CD8-positive, alpha-beta memory T cell (primary cell): ENCODE results near the gene ITPR2. TPM values are rescaled to one million over a fixed set of nuclear protein-coding genes. Genes with fewer than 3 reads are reported as not detected.
A peak's percentile ranks its signal among the peaks of the same experiment; 100 is the strongest.

Experiments
- CTCF ChIA-PET: fragments of 350-600 bp; sonication (Branson Sonifier 250); formaldehyde crosslinking; loops from one replicate; lab custom pipeline; 2021; ENCODE audit warnings: antibody characterized with exemption; lab: Charles Lee
- POLR2A ChIA-PET: fragments of 350-600 bp; sonication (Branson Sonifier 250); formaldehyde crosslinking; loops from one replicate; lab custom pipeline; 2021; ENCODE audit warnings: antibody characterized with exemption; lab: Charles Lee
- DNase-seq, 5 donors: peaks; one replicate each; pipeline versions ENCODE4 v3.0.0 to v3.0.0-alpha.2; 2020 to 2022; ENCODE audit warnings: mixed read lengths in 1 of 5
- H3K27ac ChIP-seq: one replicate; pipeline ENCODE4 v1.7.0; 2013; ENCODE audit warnings: low read depth, mild to moderate bottlenecking, low read length, moderate library complexity
- H3K27me3 ChIP-seq: 2 replicates; pipeline ENCODE4 v1.7.0; 2013; ENCODE audit warnings: low read length, mild to moderate bottlenecking; ENCODE audit not compliant: insufficient read depth, poor library complexity, severe bottlenecking
- H3K36me3 ChIP-seq: 2 replicates; pipeline ENCODE4 v1.7.0; 2013; ENCODE audit warnings: mild to moderate bottlenecking, low read length, moderate library complexity; ENCODE audit not compliant: insufficient read depth
- H3K4me1 ChIP-seq: 2 replicates; pipeline ENCODE4 v1.7.0; 2013; ENCODE audit warnings: mild to moderate bottlenecking, low read length, moderate library complexity; ENCODE audit not compliant: insufficient read depth
- H3K4me3 ChIP-seq: 2 replicates; pipeline ENCODE4 v1.7.0; 2013; ENCODE audit warnings: mild to moderate bottlenecking, low read length
- H3K9me3 ChIP-seq: 2 replicates; pipeline ENCODE4 v1.7.0; 2013; ENCODE audit warnings: mild to moderate bottlenecking, low read length
- H3K27ac Mint-ChIP-seq, 8 donors: one replicate each; pipeline ENCODE4 v1.8.0; 2020 to 2021; ENCODE audit warnings: mixed read lengths in 8 of 8, mild to moderate bottlenecking in 6 of 8, inconsistent platforms in 3 of 8, moderate library complexity in 3 of 8
- H3K27me3 Mint-ChIP-seq, 2 donors: one replicate each; pipeline ENCODE4 v1.8.0; 2020 to 2021; ENCODE audit warnings: mixed read lengths in 2 of 2, mild to moderate bottlenecking in 1 of 2, moderate library complexity in 1 of 2
- H3K36me3 Mint-ChIP-seq, 3 donors: one replicate each; pipeline ENCODE4 v1.8.0; 2020 to 2021; ENCODE audit warnings: mixed read lengths in 3 of 3, inconsistent platforms in 1 of 3, mild to moderate bottlenecking in 1 of 3
- H3K4me1 Mint-ChIP-seq, 3 donors: one replicate each; pipeline ENCODE4 v1.8.0; 2020 to 2021; ENCODE audit warnings: mixed read lengths in 3 of 3, inconsistent platforms in 1 of 3, mild to moderate bottlenecking in 1 of 3
- H3K4me3 Mint-ChIP-seq, 7 donors: one replicate each; pipeline ENCODE4 v1.8.0; 2020 to 2021; ENCODE audit warnings: mixed read lengths in 7 of 7, mild to moderate bottlenecking in 6 of 7, moderate library complexity in 4 of 7, inconsistent platforms in 2 of 7
- H3K9me3 Mint-ChIP-seq, 5 donors: one replicate each; pipeline ENCODE4 v1.8.0; 2020 to 2022; ENCODE audit warnings: mixed read lengths in 5 of 5, mild to moderate bottlenecking in 3 of 5, moderate library complexity in 2 of 5, inconsistent platforms in 1 of 5
- polyA plus RNA-seq: library from polyadenylated mRNA; unstranded; fragments of 300-500 nt; fragmentation: Illumina TruSeq; gene quantifications from one replicate; pipeline ENCODE4 v1.2.3, GENCODE V29; 2021
- total RNA-seq, 2 experiments: library from RNA; stranded (reverse); gene quantifications; one replicate each; pipeline ENCODE4 v1.2.3, GENCODE V29; 2021

The ITPR2 gene
- total and polyA plus RNA-seq, 3 experiments from 2014 or later, result 13.0 to 29.4 (median 24.0) TPM

- ChIA-PET POLR2A (no interaction called here), CTCF (no interaction called here)
- H3K4me1 Mint-ChIP-seq, result no peaks in the 10 kb centered on the region
- no peaks in the 10 kb centered on the region for H3K9me3 ChIP-seq
- no peak overlapping the region for H3K27ac ChIP-seq
- DNase-seq, result no peak
- no peaks in the 10 kb centered on the region for H3K27me3 Mint-ChIP-seq
- peaks cover 9 to 19% (median 13%) of the 10 kb centered on the region in 3 donors for H3K36me3 Mint-ChIP-seq
- no peaks in the 10 kb centered on the region for H3K36me3 ChIP-seq
- no peaks in the 10 kb centered on the region for H3K27me3 ChIP-seq
- H3K9me3 Mint-ChIP-seq, result no peaks in the 10 kb centered on the region
- no peaks in the 10 kb centered on the region for H3K4me1 ChIP-seq
- H3K27ac Mint-ChIP-seq, result no peak overlapping the region
- H3K4me3 Mint-ChIP-seq, result no peak overlapping the region
- H3K4me3 ChIP-seq, result no peak overlapping the region
These were observed 464.8 kb downstream of the ITPR2 start for GRCh38 chr12:26367991-26368730.

GRCh38 chr12:26361964-26362363 lies 471.0 kb downstream of the ITPR2 start:
- H3K27ac ChIP-seq, result no peak overlapping the region
- H3K4me3 Mint-ChIP-seq, result no peak overlapping the region
- no peaks in the 10 kb centered on the region for H3K4me1 ChIP-seq
- DNase-seq, result no peak
- H3K4me1 Mint-ChIP-seq, result no peaks in the 10 kb centered on the region
- POLR2A ChIA-PET, result no interaction called here
- no peaks in the 10 kb centered on the region for H3K27me3 ChIP-seq
- no peak overlapping the region for H3K27ac Mint-ChIP-seq
- no peak overlapping the region for H3K4me3 ChIP-seq
- H3K36me3 Mint-ChIP-seq, result peaks cover 10 to 21% (median 16%) of the 10 kb centered on the region in 3 donors
- CTCF ChIA-PET, result no interaction called here
- no peaks in the 10 kb centered on the region for H3K27me3 Mint-ChIP-seq
- H3K36me3 ChIP-seq, result no peaks in the 10 kb centered on the region
- H3K9me3 ChIP-seq, result no peaks in the 10 kb centered on the region
- no peaks in the 10 kb centered on the region for H3K9me3 Mint-ChIP-seq

- no peak for DNase-seq
- no peaks in the 10 kb centered on the region for H3K9me3 Mint-ChIP-seq
- Histone ChIP-seq H3K4me3 (no peak overlapping the region), H3K27me3 (no peaks in the 10 kb centered on the region), H3K4me1 (no peaks in the 10 kb centered on the region), H3K27ac (no peak overlapping the region), H3K36me3 (no peaks in the 10 kb centered on the region), H3K9me3 (no peaks in the 10 kb centered on the region)
- H3K4me3 Mint-ChIP-seq, result no peak overlapping the region
- ChIA-PET CTCF (no interaction called here), POLR2A (no interaction called here)
- H3K36me3 Mint-ChIP-seq, result peaks cover 8 to 25% (median 12%) of the 10 kb centered on the region in 3 donors
- no peaks in the 10 kb centered on the region for H3K27me3 Mint-ChIP-seq
- peak overlapping the region in 1 of 8 donors; percentile 11 for H3K27ac Mint-ChIP-seq
- no peaks in the 10 kb centered on the region for H3K4me1 Mint-ChIP-seq
These were observed 472.9 kb downstream of the ITPR2 start for GRCh38 chr12:26360062-26360461.

GRCh38 chr12:26359576-26359975 lies 473.4 kb downstream of the ITPR2 start:
- ChIA-PET CTCF (no interaction called here), POLR2A (no interaction called here)
- no peaks in the 10 kb centered on the region for H3K4me1 ChIP-seq
- no peaks in the 10 kb centered on the region for H3K4me1 Mint-ChIP-seq
- no peaks in the 10 kb centered on the region for H3K36me3 ChIP-seq
- no peak for DNase-seq
- H3K4me3 ChIP-seq, result no peak overlapping the region
- no peak overlapping the region for H3K4me3 Mint-ChIP-seq
- no peaks in the 10 kb centered on the region for H3K27me3 ChIP-seq
- no peaks in the 10 kb centered on the region for H3K9me3 Mint-ChIP-seq
- H3K27me3 Mint-ChIP-seq, result no peaks in the 10 kb centered on the region
- H3K36me3 Mint-ChIP-seq, result peaks cover 8 to 25% (median 12%) of the 10 kb centered on the region in 3 donors
- no peaks in the 10 kb centered on the region for H3K9me3 ChIP-seq
- H3K27ac ChIP-seq, result no peak overlapping the region
- H3K27ac Mint-ChIP-seq, result no peak overlapping the region

- H3K27me3 ChIP-seq, result no peaks in the 10 kb centered on the region
- ChIA-PET POLR2A (no interaction called here), CTCF (no interaction called here)
- no peaks in the 10 kb centered on the region for H3K9me3 Mint-ChIP-seq
- no peak overlapping the region for H3K27ac ChIP-seq
- H3K4me1 ChIP-seq, result no peaks in the 10 kb centered on the region
- no peak overlapping the region for H3K4me3 Mint-ChIP-seq
- DNase-seq, result no peak
- H3K9me3 ChIP-seq, result no peaks in the 10 kb centered on the region
- peaks cover 9 to 21% (median 12%) of the 10 kb centered on the region in 3 donors for H3K36me3 Mint-ChIP-seq
- H3K4me1 Mint-ChIP-seq, result no peaks in the 10 kb centered on the region
- no peaks in the 10 kb centered on the region for H3K27me3 Mint-ChIP-seq
- no peak overlapping the region for H3K27ac Mint-ChIP-seq
- no peaks in the 10 kb centered on the region for H3K36me3 ChIP-seq
- H3K4me3 ChIP-seq, result no peak overlapping the region
These were observed 474.3 kb downstream of the ITPR2 start for GRCh38 chr12:26358651-26359050.

GRCh38 chr12:26347300-26347699 lies 485.7 kb downstream of the ITPR2 start:
- no peaks in the 10 kb centered on the region for H3K27me3 Mint-ChIP-seq
- Histone ChIP-seq H3K9me3 (no peaks in the 10 kb centered on the region), H3K4me1 (no peaks in the 10 kb centered on the region), H3K36me3 (no peaks in the 10 kb centered on the region), H3K27me3 (no peaks in the 10 kb centered on the region), H3K27ac (no peak overlapping the region), H3K4me3 (no peak overlapping the region)
- H3K36me3 Mint-ChIP-seq, result peaks cover 3 to 6% (median 4%) of the 10 kb centered on the region in 3 donors
- H3K9me3 Mint-ChIP-seq, result no peaks in the 10 kb centered on the region
- no peak overlapping the region for H3K27ac Mint-ChIP-seq
- ChIA-PET CTCF (no interaction called here), POLR2A (no interaction called here)
- no peak overlapping the region for H3K4me3 Mint-ChIP-seq
- no peaks in the 10 kb centered on the region for H3K4me1 Mint-ChIP-seq
- no peak for DNase-seq

GRCh38 chr12:26346736-26347135 lies 486.3 kb downstream of the ITPR2 start:
- Mint-ChIP-seq H3K4me1 (no peaks in the 10 kb centered on the region), H3K9me3 (no peaks in the 10 kb centered on the region), H3K27me3 (no peaks in the 10 kb centered on the region), H3K27ac (no peak overlapping the region), H3K36me3 (peaks cover 7 to 9% (median 8%) of the 10 kb centered on the region in 3 donors), H3K4me3 (no peak overlapping the region)
- ChIA-PET POLR2A (no interaction called here), CTCF (no interaction called here)
- DNase-seq, result no peak
- no peak overlapping the region for H3K27ac ChIP-seq
- no peaks in the 10 kb centered on the region for H3K27me3 ChIP-seq
- H3K9me3 ChIP-seq, result no peaks in the 10 kb centered on the region
- no peaks in the 10 kb centered on the region for H3K4me1 ChIP-seq
- H3K36me3 ChIP-seq, result no peaks in the 10 kb centered on the region
- no peak overlapping the region for H3K4me3 ChIP-seq

GRCh38 chr12:26345471-26346003 lies 487.5 kb downstream of the ITPR2 start:
- Mint-ChIP-seq H3K27ac (no peak overlapping the region), H3K4me3 (no peak overlapping the region), H3K36me3 (peaks cover 12 to 18% (median 16%) of the 10 kb centered on the region in 3 donors), H3K9me3 (no peaks in the 10 kb centered on the region), H3K4me1 (no peaks in the 10 kb centered on the region), H3K27me3 (no peaks in the 10 kb centered on the region)
- CTCF ChIA-PET, result no interaction called here
- Histone ChIP-seq H3K36me3 (no peaks in the 10 kb centered on the region), H3K9me3 (no peaks in the 10 kb centered on the region), H3K27ac (no peak overlapping the region), H3K27me3 (no peaks in the 10 kb centered on the region), H3K4me3 (no peak overlapping the region), H3K4me1 (no peaks in the 10 kb centered on the region)
- POLR2A ChIA-PET, result no interaction called here
- no peak for DNase-seq
